ENCODE measurements around the gene LYVE1. TPM values are rescaled to one million over a fixed set of nuclear protein-coding genes. Genes with fewer than 3 reads are reported as not detected.

LYVE1 gene
- total RNA-seq, 1 experiment from 2014 or later, result 0.11 TPM

DNA sequence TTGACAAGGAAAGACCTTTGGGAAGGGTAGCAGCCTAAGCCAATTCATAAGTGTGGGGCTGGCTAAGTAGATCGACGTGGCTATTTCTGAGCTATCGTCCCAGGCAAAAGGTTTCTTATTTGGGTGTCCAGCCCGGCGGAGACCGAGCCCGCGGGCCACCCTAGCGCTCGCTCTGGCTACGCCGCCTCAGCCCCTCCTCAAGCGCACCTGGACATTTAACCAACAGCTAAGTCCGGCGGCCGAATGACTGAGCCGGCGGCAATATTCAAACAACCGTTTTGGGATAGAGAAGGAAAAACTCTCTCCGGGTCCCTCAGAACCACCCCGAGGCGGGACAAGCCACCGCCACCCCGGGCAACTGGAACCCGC lies 27.9 kb downstream of the LYVE1 start:
- Histone ChIP-seq H3K36me3 (ENCODE audit: insufficient read depth, low read length, poor library complexity, severe bottlenecking) (no peaks in the 10 kb centered on the region), H3K4me3 (ENCODE audit: low read depth, low read length, poor library complexity, severe bottlenecking) (peak overlapping the region; percentile 63), H3K27me3 (replicated peaks; ENCODE audit: insufficient read depth, low read depth, low read length, poor library complexity) (no peaks in the 10 kb centered on the region), H3K4me1 (ENCODE audit: insufficient read depth, low read length, poor library complexity, severe bottlenecking) (peaks cover 25% of the 10 kb centered on the region), H3K9me3 (ENCODE audit: low read depth, low read length, poor library complexity, severe bottlenecking) (no peaks in the 10 kb centered on the region), H3K27ac (ENCODE audit: low read depth, low read length, poor library complexity, severe bottlenecking) (peak overlapping the region; percentile 96)
- ChIA-PET POLR2A (ENCODE audit: low non-redundant PET) (no interaction called here), CTCF (interaction anchor here (0.6 to 1.5 kb wide), 6 partner anchors 9 to 77 kb away, joined by 3 to 6 read pairs (median 3); no protein-coding TSS in a partner anchor)
- intact Hi-C loops (cut with micrococcal nuclease; ENCODE audit: unreplicated experiment), result no loop called here
- BruUV-seq (replicated peaks), result no TSS peak
- TF ChIP-seq CTCF (conservative IDR thresholded peaks at IDR 0.05; ENCODE audit: low read depth, low read length) (no peak), EZH2 (IDR thresholded peaks at IDR 0.05; ENCODE audit: borderline replicate concordance, low read depth, low read length, poor library complexity, severe bottlenecking) (no peak)
- DNase-seq (ENCODE audit: low spot score), result no peak

DNA sequence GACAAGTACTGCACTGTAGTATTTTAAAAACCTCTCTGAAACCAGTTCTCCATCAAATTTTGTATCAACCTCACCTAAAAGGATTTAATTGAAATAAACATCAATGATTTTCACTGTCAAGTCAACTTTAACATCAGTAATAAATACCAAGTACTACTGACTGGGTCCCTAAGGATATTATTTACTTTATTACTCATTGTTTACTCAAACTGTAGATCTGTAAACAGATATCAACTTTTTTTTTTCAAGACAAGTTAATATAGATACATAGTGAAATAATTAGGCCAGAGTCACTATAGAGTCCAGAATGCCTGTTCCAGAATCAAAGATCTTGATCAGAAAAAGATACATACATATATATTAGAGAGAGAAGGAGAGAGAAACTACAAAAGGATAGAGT lies 29.1 kb downstream of the LYVE1 start:
- CTCF ChIA-PET, result no interaction called here
- H3K4me1 ChIP-seq (ENCODE audit: insufficient read depth, low read length, poor library complexity, severe bottlenecking), result peaks cover 31% of the 10 kb centered on the region
- TF ChIP-seq EZH2 (IDR thresholded peaks at IDR 0.05; ENCODE audit: borderline replicate concordance, low read depth, low read length, poor library complexity, severe bottlenecking) (no peak), CTCF (conservative IDR thresholded peaks at IDR 0.05; ENCODE audit: low read depth, low read length) (no peak)
- no peaks in the 10 kb centered on the region for H3K27me3 ChIP-seq (replicated peaks; ENCODE audit: insufficient read depth, low read depth, low read length, poor library complexity)
- DNase-seq (ENCODE audit: low spot score), result no peak
- H3K27ac ChIP-seq (ENCODE audit: low read depth, low read length, poor library complexity, severe bottlenecking), result peak overlapping the region; percentile 69
- no peaks in the 10 kb centered on the region for H3K9me3 ChIP-seq (ENCODE audit: low read depth, low read length, poor library complexity, severe bottlenecking)
- peak overlapping the region; percentile 63 for H3K4me3 ChIP-seq (ENCODE audit: low read depth, low read length, poor library complexity, severe bottlenecking)
- intact Hi-C loops (cut with micrococcal nuclease; ENCODE audit: unreplicated experiment), result no loop called here
- POLR2A ChIA-PET (ENCODE audit: low non-redundant PET), result no interaction called here
- BruUV-seq (replicated peaks), result no TSS peak
- peaks cover 1% of the 10 kb centered on the region for H3K36me3 ChIP-seq (ENCODE audit: insufficient read depth, low read length, poor library complexity, severe bottlenecking)

- CTCF ChIA-PET, result no interaction called here
- H3K27me3 ChIP-seq (replicated peaks; ENCODE audit: insufficient read depth, low read depth, low read length, poor library complexity), result no peaks in the 10 kb centered on the region
- no TSS peak for BruUV-seq (replicated peaks)
Observed at GRCh38 chr11:10538924-10539323, 29.5 kb downstream of the LYVE1 start.

More at GRCh38 chr11:10538924-10539323, 29.5 kb downstream of the LYVE1 start:
- Histone ChIP-seq H3K9me3 (ENCODE audit: low read depth, low read length, poor library complexity, severe bottlenecking) (no peaks in the 10 kb centered on the region), H3K4me1 (ENCODE audit: insufficient read depth, low read length, poor library complexity, severe bottlenecking) (peaks cover 31% of the 10 kb centered on the region), H3K4me3 (ENCODE audit: low read depth, low read length, poor library complexity, severe bottlenecking) (peak overlapping the region; percentile 63), H3K36me3 (ENCODE audit: insufficient read depth, low read length, poor library complexity, severe bottlenecking) (peaks cover 6% of the 10 kb centered on the region), H3K27ac (ENCODE audit: low read depth, low read length, poor library complexity, severe bottlenecking) (peak overlapping the region; percentile 69)
- TF ChIP-seq CTCF (conservative IDR thresholded peaks at IDR 0.05; ENCODE audit: low read depth, low read length), result no peak
- TF ChIP-seq EZH2 (IDR thresholded peaks at IDR 0.05; ENCODE audit: borderline replicate concordance, low read depth, low read length, poor library complexity, severe bottlenecking), result no peak
- no peak for DNase-seq (ENCODE audit: low spot score)
- POLR2A ChIA-PET (ENCODE audit: low non-redundant PET), result no interaction called here
- intact Hi-C loops (cut with micrococcal nuclease; ENCODE audit: unreplicated experiment), result no loop called here

All from A673 (cell line).